ENCODE data around the gene STRA6.
"Not testable (repeated sequence)": the region's sequence is repeated elsewhere in the genome, so short reads cannot be mapped to it uniquely, and the experiment has no call there.

Gene STRA6

DNA sequence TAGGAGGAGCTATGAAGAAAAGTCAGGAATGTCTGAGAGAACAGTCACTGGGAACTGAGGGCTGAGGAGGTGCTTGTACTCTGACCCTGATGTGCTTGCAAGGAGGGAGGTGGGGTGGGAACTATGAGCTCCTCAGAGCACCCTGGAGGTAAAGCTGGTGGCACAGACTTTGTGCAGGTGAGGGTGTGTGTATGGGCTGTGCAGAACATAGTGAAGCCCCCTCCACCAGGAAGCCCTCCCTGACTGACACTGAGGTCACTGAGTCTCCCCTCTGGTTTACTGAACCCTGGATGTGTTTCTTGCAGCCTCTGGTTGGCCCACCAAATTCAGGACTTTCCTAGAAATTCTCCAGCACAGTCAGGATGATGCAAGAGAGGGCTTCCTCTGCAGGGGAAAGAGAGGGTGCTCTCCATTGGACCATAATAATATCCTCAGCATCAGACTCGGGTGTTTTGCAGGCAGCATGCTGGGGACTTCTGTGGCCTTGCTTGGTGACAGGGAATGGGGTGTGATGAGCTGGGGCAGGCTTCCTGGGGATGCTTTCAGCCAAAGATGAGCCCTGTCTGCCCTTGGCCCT is 30.5 kb downstream of the STRA6 start:
- no peak for DNase-seq (ENCODE audit: low read depth)
- no peak overlapping the region for H3K4me3 ChIP-seq (ENCODE audit: low read depth, low read length)
- TF ChIP-seq CTCF (IDR thresholded peaks at IDR 0.05; ENCODE audit: control insufficient read depth, extremely low read depth, insufficient read depth), result no peak

DNA sequence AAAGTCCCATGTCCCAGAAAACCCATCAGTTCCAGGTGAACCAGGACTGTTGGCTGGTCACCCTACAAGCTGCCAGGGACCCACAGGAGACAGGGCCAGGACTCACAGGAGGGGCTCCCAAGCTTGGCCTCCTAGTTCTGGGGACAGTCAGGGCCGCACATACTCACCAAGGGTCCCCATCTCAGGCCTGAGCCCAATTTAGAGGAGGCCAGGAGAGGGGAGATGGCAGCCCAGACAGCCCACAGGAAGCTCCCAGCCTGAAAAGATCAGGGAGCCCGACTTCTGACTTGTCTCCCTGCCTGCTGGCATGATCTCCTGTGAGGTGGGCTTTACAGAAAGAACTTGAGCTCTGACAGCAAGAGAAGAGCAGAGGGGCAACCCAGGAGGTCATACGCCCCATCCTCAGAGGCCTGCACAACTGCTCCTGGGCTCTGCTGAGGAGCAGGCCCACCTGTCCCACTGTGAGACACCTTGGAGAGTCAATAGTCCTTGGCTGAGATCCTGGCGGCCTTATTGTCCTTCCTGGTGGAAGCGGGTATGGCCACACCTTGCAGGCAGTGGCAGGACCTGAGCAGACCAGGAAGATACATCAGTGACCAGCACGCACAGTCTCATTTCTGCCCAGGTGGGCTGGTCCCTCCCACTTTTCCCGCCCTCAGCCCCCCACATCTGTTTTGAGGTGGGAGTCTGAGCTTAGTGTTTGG is 31.6 kb downstream of the STRA6 start:
- H3K4me3 ChIP-seq (ENCODE audit: low read depth, low read length), result no peak overlapping the region
- no peak for DNase-seq (ENCODE audit: low read depth)
- TF ChIP-seq CTCF (IDR thresholded peaks at IDR 0.05; ENCODE audit: control insufficient read depth, extremely low read depth, insufficient read depth), result no peak

GRCh38 chr15:74170071-74170844 is 32.3 kb downstream of the STRA6 start:
- H3K4me3 ChIP-seq (ENCODE audit: low read depth, low read length), result no peak overlapping the region
- DNase-seq (ENCODE audit: low read depth), result no peak
- no peak for TF ChIP-seq CTCF (IDR thresholded peaks at IDR 0.05; ENCODE audit: control insufficient read depth, extremely low read depth, insufficient read depth)

- TF ChIP-seq CTCF (IDR thresholded peaks at IDR 0.05; ENCODE audit: control insufficient read depth, extremely low read depth, insufficient read depth), result no peak
- no peak overlapping the region for H3K4me3 ChIP-seq (ENCODE audit: low read depth, low read length)
- DNase-seq (ENCODE audit: low read depth), result no peak
Observed at GRCh38 chr15:74168711-74169126, 33.9 kb downstream of the STRA6 start.

- DNase-seq (ENCODE audit: low read depth), result no peak
- no peak overlapping the region for H3K4me3 ChIP-seq (ENCODE audit: low read depth, low read length)
- TF ChIP-seq CTCF (IDR thresholded peaks at IDR 0.05; ENCODE audit: control insufficient read depth, extremely low read depth, insufficient read depth), result no peak
Observed at GRCh38 chr15:74167891-74168331, 34.7 kb downstream of the STRA6 start.

DNA sequence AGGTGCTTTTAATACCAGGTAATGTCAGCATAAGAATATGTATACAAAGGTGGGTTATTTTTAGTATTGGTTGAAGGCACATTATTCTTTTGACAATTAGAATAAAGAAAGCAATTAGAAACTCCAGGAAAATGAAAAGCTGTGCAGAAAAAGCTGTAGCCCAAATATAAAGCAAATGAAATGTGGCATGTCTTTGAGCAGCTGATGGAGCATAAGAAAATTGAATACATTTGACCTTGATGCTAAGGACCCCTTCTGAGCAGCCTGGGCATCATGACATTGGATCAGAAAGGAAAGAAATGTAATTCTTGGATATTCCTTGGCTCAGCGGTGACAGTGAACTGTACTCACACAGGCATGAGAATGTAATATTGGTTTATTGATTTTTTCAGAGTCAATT is 37.1 kb downstream of the STRA6 start:
- TF ChIP-seq CTCF (IDR thresholded peaks at IDR 0.05; ENCODE audit: control insufficient read depth, extremely low read depth, insufficient read depth), result no peak
- DNase-seq (ENCODE audit: low read depth), result no peak
- H3K4me3 ChIP-seq (ENCODE audit: low read depth, low read length), result no peak overlapping the region

GRCh38 chr15:74162195-74162536 is 40.4 kb downstream of the STRA6 start:
- DNase-seq (ENCODE audit: low read depth); H3K4me3 ChIP-seq (ENCODE audit: low read depth, low read length): not testable (repeated sequence)

DNA sequence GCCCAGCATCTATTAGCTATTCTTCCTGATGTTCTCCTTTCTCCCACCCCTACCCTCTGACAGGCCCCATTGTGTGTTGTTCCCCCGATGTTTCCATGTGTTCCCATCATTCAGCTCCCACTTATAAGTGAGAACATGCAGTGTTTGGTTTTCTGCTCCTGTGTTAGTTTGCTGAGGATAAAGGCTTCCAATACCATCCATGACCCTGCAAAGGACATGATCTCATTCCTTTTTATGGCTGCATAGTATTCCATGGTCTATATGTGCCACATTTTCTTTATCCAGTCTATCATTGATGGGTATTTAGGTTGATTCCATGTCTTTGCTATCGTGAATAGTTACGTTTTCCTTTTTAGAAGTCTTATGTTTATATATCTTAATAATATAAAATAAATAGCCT is 42.2 kb downstream of the STRA6 start:
- DNase-seq (ENCODE audit: low read depth); H3K4me3 ChIP-seq (ENCODE audit: low read depth, low read length): not testable (repeated sequence)

All from LNCaP clone FGC (cell line).